Hepatocyte (in vitro differentiated cells): ENCODE measurements around the gene MST1R. TPM values are rescaled to one million over a fixed set of nuclear protein-coding genes. Genes with fewer than 3 reads are reported as not detected.

Experiments
- DNase-seq: peaks from one replicate; pipeline ENCODE4 v3.0.0-alpha.2; 2016; ENCODE audit warnings: low spot score
- H2AFZ ChIP-seq: fragments of 200-600 bp; sonication (generic); 2 replicates; pipeline ENCODE4 v1.6.0; 2016; ENCODE audit warnings: antibody characterized with exemption, mild to moderate bottlenecking
- H3K27ac ChIP-seq: fragments of 200-600 bp; sonication (generic); 2 replicates; pipeline ENCODE4 v1.5.1; 2016; ENCODE audit warnings: mild to moderate bottlenecking
- H3K27me3 ChIP-seq: fragments of 200-600 bp; sonication (generic); 2 replicates; pipeline ENCODE4 v1.6.1; 2016
- H3K36me3 ChIP-seq: fragments of 200-600 bp; sonication (generic); replicated peaks from 2 replicates; pipeline ENCODE4 v1.5.1; 2016; ENCODE audit warnings: low read depth; ENCODE audit not compliant: insufficient read depth
- H3K4me1 ChIP-seq: fragments of 200-600 bp; sonication (generic); 2 replicates; pipeline ENCODE4 v1.5.1; 2016; ENCODE audit warnings: mild to moderate bottlenecking, moderate library complexity; ENCODE audit not compliant: insufficient read depth
- H3K4me2 ChIP-seq: fragments of 200-600 bp; sonication (generic); 2 replicates; pipeline ENCODE4 v1.6.0; 2016
- H3K4me3 ChIP-seq: fragments of 200-600 bp; sonication (generic); 2 replicates; pipeline ENCODE4 v1.5.1; 2016; ENCODE audit warnings: mild to moderate bottlenecking
- H3K79me2 ChIP-seq: fragments of 200-600 bp; sonication (generic); 2 replicates; pipeline ENCODE4 v1.6.0; 2017; ENCODE audit warnings: mild to moderate bottlenecking
- H3K9me2 ChIP-seq: fragments of 200-600 bp; sonication (generic); replicated peaks from 2 replicates; pipeline ENCODE4 v1.6.0; 2017; ENCODE audit warnings: mild to moderate bottlenecking; ENCODE audit not compliant: insufficient read depth
- H3K9me3 ChIP-seq: fragments of 200-600 bp; sonication (generic); 2 replicates; pipeline ENCODE4 v1.5.1; 2016; ENCODE audit warnings: low read depth, mild to moderate bottlenecking
- H4K20me1 ChIP-seq: fragments of 200-600 bp; sonication (generic); 2 replicates; pipeline ENCODE4 v1.6.0; 2016; ENCODE audit warnings: mild to moderate bottlenecking; ENCODE audit not compliant: insufficient read depth, poor library complexity, severe bottlenecking
- EZH2 ChIP-seq: fragments of 200-600 bp; sonication (generic); IDR thresholded peaks from 2 replicates; pipeline ENCODE4 v1.6.1; 2016; ENCODE audit warnings: antibody characterized with exemption, mild to moderate bottlenecking, borderline replicate concordance
- EZH2phosphoT487 ChIP-seq: fragments of 200-600 bp; sonication (generic); IDR thresholded peaks from one replicate; pipeline ENCODE4 v1.6.1; 2018; ENCODE audit warnings: antibody characterized with exemption, mild to moderate bottlenecking, low read depth, moderate library complexity; ENCODE audit not compliant: unreplicated experiment, severe bottlenecking
- WGBS: methylation state at CpG from one replicate; pipeline ENCODE4 v1.1.6; 2016; ENCODE audit warnings: low lambda C conversion rate; ENCODE audit errors: missing lambda C conversion rate; 5-methylcytosine and 5-hydroxymethylcytosine counted together
- polyA plus RNA-seq: library from polyadenylated mRNA; unstranded; fragments of >200 nt; fragmentation: Nextera tagmentation; extraction: Ambion mirVana; gene quantifications from 2 replicates; pipeline ENCODE4 v1.2.1, GENCODE V29; 2016
- small RNA-seq: library from RNA; depleted of rRNA; stranded (forward); fragments of <200 nt; gene quantifications from one replicate; pipeline ENCODE3, GENCODE V24; 2014
- total RNA-seq: library from RNA; depleted of rRNA; stranded (reverse); fragments of >200 nt; gene quantifications from 2 replicates; pipeline ENCODE4 v1.2.3, GENCODE V29; 2014
- TF ChIP-seq, protein P1 (sequence below): fragments of 200-600 bp; sonication (generic); IDR thresholded peaks from 2 replicates; pipeline ENCODE4 v1.5.1; 2016; ENCODE audit warnings: antibody characterized with exemption, mild to moderate bottlenecking; ENCODE audit not compliant: poor library complexity

The MST1R gene
- total and polyA plus RNA-seq, 2 experiments from 2014 or later: 5.3 to 8.7 TPM

DNA sequence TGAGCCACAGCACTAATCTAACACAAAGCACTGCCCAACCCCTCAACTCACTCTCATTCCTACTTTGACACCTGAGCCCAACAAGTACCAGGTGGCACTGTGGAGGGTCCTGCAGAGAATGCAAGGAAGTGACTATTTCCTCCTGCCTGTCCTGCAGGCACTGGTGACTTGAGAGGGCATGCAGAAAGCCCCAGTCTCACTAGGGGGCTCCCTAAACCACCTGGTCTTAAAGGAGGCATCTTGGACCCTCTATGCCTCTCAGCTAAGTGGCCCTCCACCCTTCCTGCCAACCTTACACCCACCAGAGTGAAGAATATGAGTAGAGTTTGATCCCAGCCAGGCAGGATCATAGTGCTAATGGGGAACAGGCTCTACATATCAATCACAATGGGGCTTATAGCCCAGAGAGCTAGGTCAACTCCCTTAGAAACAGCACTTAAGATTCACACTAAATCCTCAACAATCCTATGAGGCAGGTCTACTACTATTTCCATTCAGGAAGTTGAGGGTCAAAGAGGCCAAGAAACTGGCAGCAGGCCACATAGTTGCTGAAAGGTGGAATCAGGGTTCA lies 62.5 kb downstream of the MST1R start:
- Histone ChIP-seq H3K4me2 (no peak overlapping the region), H3K4me3 (no peak overlapping the region), H4K20me1 (no peaks in the 10 kb centered on the region), H3K79me2 (no peaks in the 10 kb centered on the region), H3K9me3 (no peaks in the 10 kb centered on the region), H2AFZ (no peak overlapping the region), H3K27me3 (no peaks in the 10 kb centered on the region), H3K27ac (no peak overlapping the region), H3K36me3 (no peaks in the 10 kb centered on the region), H3K9me2 (no peaks in the 10 kb centered on the region), H3K4me1 (peaks cover 4% of the 10 kb centered on the region)
- peak; percentile 8 for DNase-seq
- TF ChIP-seq, protein P1, sequence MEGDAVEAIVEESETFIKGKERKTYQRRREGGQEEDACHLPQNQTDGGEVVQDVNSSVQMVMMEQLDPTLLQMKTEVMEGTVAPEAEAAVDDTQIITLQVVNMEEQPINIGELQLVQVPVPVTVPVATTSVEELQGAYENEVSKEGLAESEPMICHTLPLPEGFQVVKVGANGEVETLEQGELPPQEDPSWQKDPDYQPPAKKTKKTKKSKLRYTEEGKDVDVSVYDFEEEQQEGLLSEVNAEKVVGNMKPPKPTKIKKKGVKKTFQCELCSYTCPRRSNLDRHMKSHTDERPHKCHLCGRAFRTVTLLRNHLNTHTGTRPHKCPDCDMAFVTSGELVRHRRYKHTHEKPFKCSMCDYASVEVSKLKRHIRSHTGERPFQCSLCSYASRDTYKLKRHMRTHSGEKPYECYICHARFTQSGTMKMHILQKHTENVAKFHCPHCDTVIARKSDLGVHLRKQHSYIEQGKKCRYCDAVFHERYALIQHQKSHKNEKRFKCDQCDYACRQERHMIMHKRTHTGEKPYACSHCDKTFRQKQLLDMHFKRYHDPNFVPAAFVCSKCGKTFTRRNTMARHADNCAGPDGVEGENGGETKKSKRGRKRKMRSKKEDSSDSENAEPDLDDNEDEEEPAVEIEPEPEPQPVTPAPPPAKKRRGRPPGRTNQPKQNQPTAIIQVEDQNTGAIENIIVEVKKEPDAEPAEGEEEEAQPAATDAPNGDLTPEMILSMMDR: peak; percentile 21
- no peak for TF ChIP-seq EZH2

DNA sequence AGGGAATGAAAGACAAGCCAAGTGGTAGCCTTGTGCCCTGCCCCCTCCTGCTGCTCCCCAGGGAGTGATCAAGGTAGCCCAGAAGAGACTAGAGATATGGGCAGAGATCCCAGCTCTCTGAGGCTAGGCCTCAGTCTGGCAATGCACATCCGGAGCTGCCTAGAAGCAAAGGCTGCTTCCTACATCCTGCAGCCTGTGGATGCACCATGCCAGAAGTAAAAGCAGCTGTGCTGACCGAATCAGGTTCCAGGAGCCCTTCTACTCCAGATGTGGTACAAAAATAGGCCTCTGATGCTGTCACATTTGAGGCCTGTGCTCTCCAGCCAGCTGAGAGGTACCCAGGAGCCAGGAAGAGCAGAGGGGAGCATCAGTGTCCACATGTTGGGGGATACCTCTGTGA lies 63.3 kb downstream of the MST1R start:
- Histone ChIP-seq H3K9me3 (no peaks in the 10 kb centered on the region), H3K36me3 (no peaks in the 10 kb centered on the region), H3K9me2 (no peaks in the 10 kb centered on the region), H3K27me3 (no peaks in the 10 kb centered on the region), H4K20me1 (no peaks in the 10 kb centered on the region), H3K4me1 (peaks cover 4% of the 10 kb centered on the region), H3K27ac (peak overlapping the region; percentile 37), H3K79me2 (no peaks in the 10 kb centered on the region), H2AFZ (no peak overlapping the region), H3K4me2 (no peak overlapping the region), H3K4me3 (no peak overlapping the region)
- WGBS: 76% methylated on average over 2 of the region's 2 CpGs
- DNase-seq: no peak
- TF ChIP-seq EZH2phosphoT487: no peak
- TF ChIP-seq EZH2: no peak
- TF ChIP-seq, protein P1: no peak

DNA sequence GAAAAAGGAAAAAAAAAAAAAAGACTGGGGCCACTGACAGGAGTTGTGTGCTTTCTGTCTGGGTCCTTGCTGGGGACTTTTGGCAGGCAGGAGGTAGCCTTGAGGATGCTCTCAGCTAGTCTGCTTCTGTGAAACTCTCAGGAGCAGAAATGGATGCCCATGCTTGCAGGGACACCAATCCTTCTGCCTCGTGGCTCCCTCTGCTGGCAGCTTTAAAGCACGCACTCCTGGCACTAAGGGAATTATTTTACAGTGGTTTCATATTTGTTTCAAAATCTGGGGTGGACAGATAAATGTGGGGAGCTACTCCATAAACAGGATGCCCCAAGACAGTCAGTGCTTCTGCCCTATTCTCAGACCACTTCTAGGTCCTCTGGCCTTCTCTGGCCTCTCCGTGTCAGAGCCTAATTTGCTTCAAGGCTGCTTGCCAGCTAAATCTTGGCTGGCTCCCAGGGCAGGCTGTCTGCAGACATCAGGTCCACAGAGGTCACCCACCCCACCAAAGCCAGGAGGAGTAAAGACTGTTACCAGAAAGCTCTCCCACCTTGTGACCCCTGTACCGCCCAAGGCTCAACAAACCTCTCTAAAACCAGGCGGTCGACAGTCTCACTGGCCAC lies 64.4 kb downstream of the MST1R start:
- Histone ChIP-seq H3K27ac (no peak overlapping the region), H3K4me3 (no peak overlapping the region), H3K4me1 (peaks cover 4% of the 10 kb centered on the region), H2AFZ (no peak overlapping the region), H3K79me2 (no peaks in the 10 kb centered on the region), H3K9me3 (no peaks in the 10 kb centered on the region), H3K36me3 (no peaks in the 10 kb centered on the region), H3K9me2 (no peaks in the 10 kb centered on the region), H4K20me1 (no peaks in the 10 kb centered on the region), H3K27me3 (no peaks in the 10 kb centered on the region), H3K4me2 (no peak overlapping the region)
- WGBS: 51% methylated on average over 6 of the region's 6 CpGs
- peak; percentile 91 for DNase-seq
- TF ChIP-seq, protein P1: peak; percentile 96
- TF ChIP-seq EZH2: no peak

Small RNAs within 50 kb of the gene (small RNA-seq; reads per million reads assigned to genes)
- not detected for gene RN7SL217P

Other genes starting within 250 kb of the MST1R start
- 120 and 125 TPM in 2 replicates for gene APEH, start 229.5 kb downstream of the MST1R start, total RNA-seq
- gene APEH, start 229.5 kb downstream of the MST1R start, polyA plus RNA-seq: 138 and 148 TPM in 2 replicates
- 90.3 and 116 TPM in 2 replicates for gene MST1, start 214.4 kb downstream of the MST1R start, total RNA-seq
- 137 and 158 TPM in 2 replicates for gene MST1, start 214.4 kb downstream of the MST1R start, polyA plus RNA-seq
- gene RNF123, start 214.3 kb downstream of the MST1R start, total RNA-seq: 27.7 and 32.1 TPM in 2 replicates
- 34.6 and 39.1 TPM in 2 replicates for gene RNF123, start 214.3 kb downstream of the MST1R start, polyA plus RNA-seq
- gene AMIGO3, start 184.2 kb downstream of the MST1R start, total RNA-seq: 0.57 and 0.76 TPM in 2 replicates
- 1.7 and 2.4 TPM in 2 replicates for gene AMIGO3, start 184.2 kb downstream of the MST1R start, polyA plus RNA-seq
- gene GMPPB, start 179.9 kb downstream of the MST1R start, total RNA-seq: 24.3 and 31.5 TPM in 2 replicates
- 41.0 and 48.7 TPM in 2 replicates for gene GMPPB, start 179.9 kb downstream of the MST1R start, polyA plus RNA-seq
- gene IP6K1, start 117.3 kb downstream of the MST1R start, total RNA-seq: 32.3 and 32.6 TPM in 2 replicates
- 21.6 and 23.8 TPM in 2 replicates for gene IP6K1, start 117.3 kb downstream of the MST1R start, polyA plus RNA-seq
- gene CDHR4, start 104.0 kb downstream of the MST1R start, total RNA-seq: 0.57 TPM in 1 of 2 replicates, not detected in the other
- gene CDHR4, start 104.0 kb downstream of the MST1R start, polyA plus RNA-seq: 0.57 and 1.5 TPM in 2 replicates
- 4.5 and 5.1 TPM in 2 replicates for gene INKA1, start 100.6 kb downstream of the MST1R start, total RNA-seq
- gene INKA1, start 100.6 kb downstream of the MST1R start, polyA plus RNA-seq: 5.8 and 6.2 TPM in 2 replicates
- 10.7 and 14.7 TPM in 2 replicates for gene UBA7, start 89.9 kb downstream of the MST1R start, total RNA-seq
- gene UBA7, start 89.9 kb downstream of the MST1R start, polyA plus RNA-seq: 21.6 and 22.2 TPM in 2 replicates
- 2.5 and 4.9 TPM in 2 replicates for gene TRAIP, start 47.3 kb downstream of the MST1R start, total RNA-seq
- gene TRAIP, start 47.3 kb downstream of the MST1R start, polyA plus RNA-seq: 3.1 and 6.6 TPM in 2 replicates
- gene CAMKV, start 34.0 kb downstream of the MST1R start, total RNA-seq: 3.5 and 3.9 TPM in 2 replicates
- gene CAMKV, start 34.0 kb downstream of the MST1R start, polyA plus RNA-seq: 2.0 and 2.7 TPM in 2 replicates
- 10.7 and 13.6 TPM in 2 replicates for gene MON1A, start 25.9 kb upstream of the MST1R start, total RNA-seq
- 9.5 and 11.5 TPM in 2 replicates for gene MON1A, start 25.9 kb upstream of the MST1R start, polyA plus RNA-seq
- gene RBM6, start 36.3 kb upstream of the MST1R start, total RNA-seq: 59.6 and 69.0 TPM in 2 replicates
- 47.2 and 78.5 TPM in 2 replicates for gene RBM6, start 36.3 kb upstream of the MST1R start, polyA plus RNA-seq
- gene RBM5, start 185.0 kb upstream of the MST1R start, total RNA-seq: 147 and 150 TPM in 2 replicates
- 64.3 and 84.9 TPM in 2 replicates for gene RBM5, start 185.0 kb upstream of the MST1R start, polyA plus RNA-seq